HepG2 (cell line): Measurements from ENCODE around the gene BST2. TPM values are rescaled to one million over a fixed set of nuclear protein-coding genes. Genes with fewer than 3 reads are reported as not detected.

ENCODE experiments used
- ATAC-seq: fragments of 200-7000 bp; cut with Tn5 transposase; 3 replicates; pipeline ENCODE4 v1.9.1; 2020; ENCODE audit warnings: mild to moderate bottlenecking, moderate library complexity
- BruUV-seq: library from RNA; stranded (reverse); fragments of 400-500 nt; replicated peaks from 2 replicates; lab custom pipeline; 2021; lab: Mats Ljungman, UMichigan
- CTCF ChIA-PET: fragments of 300-600 bp; formaldehyde crosslinking; extraction: SDS; loops from one replicate; lab custom pipeline; 2021; ENCODE audit warnings: low total read pairs, inconsistent platforms, low intra/inter-chr PET ratio; lab: Yijun Ruan, JAX
- POLR2A ChIA-PET: fragments of 350-600 bp; sonication (Branson Sonifier 250); formaldehyde crosslinking; loops from one replicate; lab custom pipeline; 2020; ENCODE audit warnings: antibody characterized with exemption, inconsistent platforms; lab: Yijun Ruan, JAX
- DNase-seq: peaks from one replicate; pipeline ENCODE4 v3.0.0-alpha.2; 2015; ENCODE audit warnings: low spot score
- FAIRE-seq: peaks from 3 replicates; lab custom pipeline; 2011; peaks lifted over from hg19 to GRCh38; lab: Jason Lieb, UNC
- H2AFZ ChIP-seq: one replicate; pipeline ENCODE4 v1.6.1; 2011; ENCODE audit warnings: low read length, inconsistent platforms
- H3K27ac ChIP-seq: fragments of 300-600 bp; 3 replicates; pipeline ENCODE4 v1.8.0; 2011; ENCODE audit warnings: mixed run types, mild to moderate bottlenecking, mixed read lengths, low read length, inconsistent platforms; ENCODE audit not compliant: insufficient read depth; ENCODE audit errors: extremely low read length
- H3K27me3 ChIP-seq, 2 experiments: fragments of 200-600 bp in 1 of 2; 2 replicates in 1 of 2; 3 replicates in 1 of 2; pipeline versions ENCODE4 v1.6.0 to v1.8.0; 2011; ENCODE audit warnings: low read length in 2 of 2, mild to moderate bottlenecking in 2 of 2, moderate library complexity in 2 of 2, inconsistent platforms in 1 of 2; ENCODE audit not compliant: insufficient read depth in 2 of 2, control insufficient read depth in 1 of 2
- H3K36me3 ChIP-seq, 2 experiments: fragments of 200-600 bp in 1 of 2; replicated peaks in 1 of 2; 2 replicates in 1 of 2; 3 replicates in 1 of 2; pipeline versions ENCODE4 v1.5.1 to v1.8.0; 2011; ENCODE audit warnings: low read length in 2 of 2, inconsistent platforms in 1 of 2; ENCODE audit not compliant: insufficient read depth in 2 of 2, control insufficient read depth in 1 of 2
- H3K4me1 ChIP-seq: 2 replicates; pipeline ENCODE4 v1.5.1; 2012; ENCODE audit warnings: low read length, inconsistent platforms; ENCODE audit not compliant: insufficient read depth
- H3K4me2 ChIP-seq: 2 replicates; pipeline ENCODE4 v1.6.0; 2011; ENCODE audit warnings: low read depth, low read length, inconsistent platforms
- H3K4me3 ChIP-seq, 3 experiments: fragments of 200-600 bp in 1 of 3; sonication (generic), shearing (Covaris generic) in 1 of 3; replicated peaks in 1 of 3; 2 replicates each; pipeline ENCODE4 v1.5.1; 2011 to 2016; ENCODE audit warnings: low read length in 3 of 3, inconsistent platforms in 2 of 3, low read depth in 2 of 3, mild to moderate bottlenecking in 2 of 3, control low read depth in 1 of 3, mixed read lengths in 1 of 3; ENCODE audit not compliant: insufficient read depth in 1 of 3
- H3K79me2 ChIP-seq: one replicate; pipeline ENCODE4 v1.6.1; 2011; ENCODE audit warnings: low read length, inconsistent platforms; ENCODE audit not compliant: insufficient read depth
- H3K9ac ChIP-seq: 2 replicates; pipeline ENCODE4 v1.6.0; 2011; ENCODE audit warnings: mild to moderate bottlenecking, low read depth, low read length, inconsistent platforms; ENCODE audit not compliant: insufficient read depth
- H3K9me3 ChIP-seq: 2 replicates; pipeline ENCODE4 v1.5.1; 2012; ENCODE audit warnings: mild to moderate bottlenecking, low read length
- H4K20me1 ChIP-seq: 2 replicates; pipeline ENCODE4 v1.6.0; 2011; ENCODE audit warnings: inconsistent platforms, mild to moderate bottlenecking, low read length, moderate library complexity; ENCODE audit not compliant: insufficient read depth
- AFF4 ChIP-seq: sonication (generic); formaldehyde crosslinking; IDR thresholded peaks from 2 replicates; pipeline ENCODE4 v1.4.0; 2020; ENCODE audit warnings: missing genetic modification reagents
- ATAD3A ChIP-seq: sonication (generic); formaldehyde crosslinking; IDR thresholded peaks from 2 replicates; pipeline ENCODE4 v1.4.0; 2020; ENCODE audit warnings: missing genetic modification reagents
- GZF1 ChIP-seq: sonication (generic); formaldehyde crosslinking; IDR thresholded peaks from 2 replicates; pipeline ENCODE4 v1.5.1; 2020; ENCODE audit warnings: mild to moderate bottlenecking, missing genetic modification reagents
- MYPOP ChIP-seq: sonication (generic); formaldehyde crosslinking; IDR thresholded peaks from 2 replicates; pipeline ENCODE4 v1.8.1; 2023; ENCODE audit warnings: mild to moderate bottlenecking, moderate library complexity, missing genetic modification reagents
- NR2F2 ChIP-seq: IDR thresholded peaks from 2 replicates; pipeline ENCODE4 v1.6.1; 2012; ENCODE audit warnings: low read depth, inconsistent platforms, borderline replicate concordance
- RBM22 ChIP-seq: fragments of 200-400 bp; formaldehyde crosslinking; optimal IDR thresholded peaks from 2 replicates; pipeline ENCODE3; 2017; ENCODE audit warnings: mild to moderate bottlenecking, low read length, moderate library complexity
- TEAD2 ChIP-seq: sonication (generic); formaldehyde crosslinking; IDR thresholded peaks from 2 replicates; pipeline ENCODE4 v1.9.0; 2021; ENCODE audit warnings: missing genetic modification reagents
- TOPORS ChIP-seq: sonication (generic); formaldehyde crosslinking; IDR thresholded peaks from 2 replicates; pipeline ENCODE4 v1.8.0; 2023; ENCODE audit warnings: mild to moderate bottlenecking, missing genetic modification reagents
- ZBTB21 ChIP-seq: sonication (generic); formaldehyde crosslinking; IDR thresholded peaks from 2 replicates; pipeline ENCODE4 v1.4.0; 2020; ENCODE audit warnings: missing genetic modification reagents
- ZBTB33 ChIP-seq: sonication (generic); formaldehyde crosslinking; IDR thresholded peaks from 2 replicates; pipeline ENCODE4 v1.4.0; 2020; ENCODE audit warnings: missing genetic modification reagents
- ZBTB7B ChIP-seq: sonication (generic); formaldehyde crosslinking; IDR thresholded peaks from 2 replicates; pipeline ENCODE4 v1.4.0; 2020; ENCODE audit warnings: missing genetic modification reagents
- ZFY ChIP-seq: sonication (generic); formaldehyde crosslinking; IDR thresholded peaks from 2 replicates; pipeline ENCODE4 v1.4.0; 2020; ENCODE audit warnings: missing genetic modification reagents
- ZNF605 ChIP-seq: sonication (generic); formaldehyde crosslinking; IDR thresholded peaks from 2 replicates; pipeline ENCODE4 v1.8.0; 2022; ENCODE audit warnings: mild to moderate bottlenecking, missing genetic modification reagents
- ZNF720 ChIP-seq: sonication (generic); formaldehyde crosslinking; IDR thresholded peaks from 2 replicates; pipeline ENCODE4 v1.4.0; 2020; ENCODE audit warnings: missing genetic modification reagents
- ZNF782 ChIP-seq: sonication (generic); formaldehyde crosslinking; IDR thresholded peaks from 2 replicates; pipeline ENCODE4 v1.4.0; 2020; ENCODE audit warnings: missing genetic modification reagents, mild to moderate bottlenecking, borderline replicate concordance
- WGBS: methylation state at CpG from one replicate; pipeline ENCODE4 v1.1.6; 2017; ENCODE audit warnings: low lambda C conversion rate; 5-methylcytosine and 5-hydroxymethylcytosine counted together
- in situ Hi-C: cut with HindIII; loops from 2 replicates; pipeline ENCODE4 v1.10.0; 2017; ENCODE audit warnings: low pct_unique_long_range_greater_than_20kb; ENCODE audit not compliant: extremely low pct_ligation_motif_present
- intact Hi-C: fragments of 100-400 bp; cut with micrococcal nuclease; formaldehyde crosslinking; loops from one replicate; pipeline ENCODE4 v1.10.0; 2022; ENCODE audit not compliant: unreplicated experiment
- polyA plus RNA-seq, 8 experiments: library from polyadenylated mRNA; depleted of rRNA in 3 of 8; stranded (reverse) in 7 of 8; unstranded in 1 of 8; fragments of >200 nt; fragmentation: Illumina TruSeq in 4 of 8; extraction: Trizol in 4 of 8; gene quantifications; 2 replicates each; pipeline versions ENCODE4 v1.2.1 to v1.2.3, GENCODE V29; 2011 to 2016; ENCODE audit warnings: low read depth in 4 of 8, missing spikeins in 1 of 8, mixed read lengths in 1 of 8; ENCODE audit not compliant: insufficient read depth in 1 of 8
- total RNA-seq, 5 experiments: library from RNA; depleted of rRNA; stranded (reverse); fragments of >200 nt; fragmentation: Illumina TruSeq; extraction: Trizol; gene quantifications; 2 replicates each; pipeline ENCODE4 v1.2.3, GENCODE V29; 2016; ENCODE audit warnings: low read depth in 1 of 5
- TF ChIP-seq, protein P1 (sequence below): sonication (generic); formaldehyde crosslinking; IDR thresholded peaks from 2 replicates; pipeline ENCODE4 v1.4.0; 2020; ENCODE audit warnings: missing genetic modification reagents

BST2 gene
- total and polyA plus RNA-seq, 2 of the 13 experiments (the other 11 are each of a cell fraction or from before 2014, with no cell fraction given), result 58.8 to 93.8 TPM

GRCh38 chr19:17424743-17425365, 19.4 kb upstream of the BST2 start:
- no peak for FAIRE-seq
- H3K27ac ChIP-seq, result no peak overlapping the region
- H3K36me3 ChIP-seq, result no peaks in the 10 kb centered on the region; a peak in 1 of 5 replicates
- ChIA-PET CTCF (no interaction called here), POLR2A (interaction anchor here (0.7 kb wide), 1 partner anchor 435 kb away, joined by 3 read pairs; the partner anchor contains the start of gene RPL18A)
- in situ Hi-C loops (no loop called here), intact Hi-C loops (no loop called here)
- H3K4me2 ChIP-seq, result no peak overlapping the region
- H3K79me2 ChIP-seq, result no peaks in the 10 kb centered on the region
- no TSS peak for BruUV-seq
- H3K4me1 ChIP-seq, result peaks cover 14% of the 10 kb centered on the region
- no peaks in the 10 kb centered on the region for H3K27me3 ChIP-seq
- H3K4me3 ChIP-seq, result no peak overlapping the region
- no peak for DNase-seq
- WGBS, result 62% methylated on average over 25 of the region's 27 CpGs
- H3K9me3 ChIP-seq, result no peaks in the 10 kb centered on the region
- no peaks in the 10 kb centered on the region for H4K20me1 ChIP-seq
- peak; percentile 58 for ATAC-seq
- no peak overlapping the region for H2AFZ ChIP-seq
- no peak overlapping the region for H3K9ac ChIP-seq
- no peak for TF ChIP-seq NR2F2
- no peak for TF ChIP-seq ZNF605 (CRISPR knock-in tag)
- no peak for TF ChIP-seq ZNF782 (CRISPR knock-in tag)
- no peak for TF ChIP-seq ZBTB7B
- TF ChIP-seq ATAD3A, result no peak
- no peak for TF ChIP-seq GZF1 (CRISPR knock-in tag)
- no peak for TF ChIP-seq AFF4 (CRISPR knock-in tag)
- TF ChIP-seq, protein P1, sequence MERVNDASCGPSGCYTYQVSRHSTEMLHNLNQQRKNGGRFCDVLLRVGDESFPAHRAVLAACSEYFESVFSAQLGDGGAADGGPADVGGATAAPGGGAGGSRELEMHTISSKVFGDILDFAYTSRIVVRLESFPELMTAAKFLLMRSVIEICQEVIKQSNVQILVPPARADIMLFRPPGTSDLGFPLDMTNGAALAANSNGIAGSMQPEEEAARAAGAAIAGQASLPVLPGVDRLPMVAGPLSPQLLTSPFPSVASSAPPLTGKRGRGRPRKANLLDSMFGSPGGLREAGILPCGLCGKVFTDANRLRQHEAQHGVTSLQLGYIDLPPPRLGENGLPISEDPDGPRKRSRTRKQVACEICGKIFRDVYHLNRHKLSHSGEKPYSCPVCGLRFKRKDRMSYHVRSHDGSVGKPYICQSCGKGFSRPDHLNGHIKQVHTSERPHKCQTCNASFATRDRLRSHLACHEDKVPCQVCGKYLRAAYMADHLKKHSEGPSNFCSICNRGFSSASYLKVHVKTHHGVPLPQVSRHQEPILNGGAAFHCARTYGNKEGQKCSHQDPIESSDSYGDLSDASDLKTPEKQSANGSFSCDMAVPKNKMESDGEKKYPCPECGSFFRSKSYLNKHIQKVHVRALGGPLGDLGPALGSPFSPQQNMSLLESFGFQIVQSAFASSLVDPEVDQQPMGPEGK (CRISPR knock-in tag), result peak; percentile 58; the same call in 1 of the 2 replicates
- no peak for TF ChIP-seq ZNF720 (CRISPR knock-in tag)
- no peak for TF ChIP-seq ZBTB21
- no peak for TF ChIP-seq RBM22
- TF ChIP-seq ZBTB33 (CRISPR knock-in tag), result peak; percentile 62; the same call in 1 of the 2 replicates
- no peak for TF ChIP-seq MYPOP (CRISPR knock-in tag)
- TF ChIP-seq ZFY, result no peak
- TF ChIP-seq TOPORS (CRISPR knock-in tag), result no peak
- TF ChIP-seq TEAD2 (CRISPR knock-in tag), result no peak
